B cell (primary cell): ENCODE results near the gene IPO4. TPM values are rescaled to one million over a fixed set of nuclear protein-coding genes. Genes with fewer than 3 reads are reported as not detected.

Experiments used
- ATAC-seq: fragments of 200-7000 bp; cut with Tn5 transposase; one replicate; pipeline ENCODE4 v1.10.0; 2021; ENCODE audit warnings: low read depth, mild to moderate bottlenecking, moderate number of reproducible peaks, moderate library complexity
- CTCF ChIA-PET: fragments of 350-600 bp; sonication (Branson Sonifier 250); formaldehyde crosslinking; loops from one replicate; lab custom pipeline; 2021; ENCODE audit warnings: antibody characterized with exemption, inconsistent platforms; lab: Charles Lee
- POLR2A ChIA-PET: fragments of 350-600 bp; sonication (Branson Sonifier 250); formaldehyde crosslinking; loops from one replicate; lab custom pipeline; 2021; ENCODE audit warnings: antibody characterized with exemption; lab: Charles Lee
- DNase-seq: peaks from one replicate; pipeline ENCODE4 v3.0.0; 2013
- H2AFZ ChIP-seq: 2 replicates; pipeline ENCODE4 v1.6.1; 2012; ENCODE audit warnings: mild to moderate bottlenecking, low read depth, low read length; ENCODE audit not compliant: insufficient read depth, poor library complexity, severe bottlenecking
- H3K27ac ChIP-seq, 2 donors: 1 replicate in 1 of 2; 2 replicates in 1 of 2; pipeline ENCODE4 v1.5.1; 2012 to 2013; ENCODE audit warnings: low read length in 2 of 2, mild to moderate bottlenecking in 2 of 2, moderate library complexity in 1 of 2
- H3K27me3 ChIP-seq, 4 experiments: fragments of 200-600 bp in 1 of 4; sonication (generic) in 1 of 4; replicated peaks in 1 of 4; 1 replicate in 2 of 4; 2 replicates in 2 of 4; pipeline versions ENCODE4 v1.6.1 to v1.7.0; 2013 to 2016; ENCODE audit warnings: low read length in 3 of 4, mild to moderate bottlenecking in 2 of 4, mixed read lengths in 1 of 4, moderate library complexity in 1 of 4; ENCODE audit not compliant: insufficient read depth in 4 of 4, control insufficient read depth in 3 of 4; ENCODE audit errors: control extremely low read depth in 1 of 4
- H3K36me3 ChIP-seq, 2 experiments: replicated peaks in 1 of 2; 1 replicate in 1 of 2; 2 replicates in 1 of 2; pipeline versions ENCODE4 v1.6.1 to v1.7.1; 2013; ENCODE audit warnings: low read length in 1 of 2; ENCODE audit not compliant: insufficient read depth in 2 of 2, control insufficient read depth in 1 of 2; ENCODE audit errors: control extremely low read depth in 1 of 2, extremely low read depth in 1 of 2
- H3K4me1 ChIP-seq, 2 donors: fragments of 200-600 bp in 1 of 2; sonication (generic) in 1 of 2; 1 replicate in 1 of 2; 2 replicates in 1 of 2; pipeline versions ENCODE4 v1.5.1 to v1.6.1; 2013 to 2017; ENCODE audit warnings: low read length in 2 of 2; ENCODE audit not compliant: control insufficient read depth in 2 of 2, insufficient read depth in 2 of 2
- H3K4me2 ChIP-seq: replicated peaks from 2 replicates; pipeline ENCODE3; 2012; ENCODE audit warnings: mild to moderate bottlenecking, low read depth, low read length; ENCODE audit not compliant: poor library complexity, severe bottlenecking
- H3K4me3 ChIP-seq, 5 experiments: fragments of 200-600 bp in 1 of 5; sonication (generic) in 1 of 5; 1 replicate in 3 of 5; 2 replicates in 2 of 5; pipeline versions ENCODE4 v1.5.1 to v1.7.0; 2011 to 2016; ENCODE audit warnings: low read length in 4 of 5, mild to moderate bottlenecking in 4 of 5, low read depth in 2 of 5, control low read depth in 1 of 5, moderate library complexity in 1 of 5; ENCODE audit not compliant: insufficient read depth in 1 of 5; ENCODE audit errors: control extremely low read depth in 1 of 5, extremely low read depth in 1 of 5
- H3K79me2 ChIP-seq: fragments of 200-600 bp; sonication (generic); one replicate; pipeline ENCODE4 v1.6.0; 2016; ENCODE audit warnings: low read length; ENCODE audit not compliant: control insufficient read depth, insufficient read depth
- H3K9ac ChIP-seq: fragments of 200-600 bp; sonication (generic); 2 replicates; pipeline ENCODE4 v1.6.1; 2017; ENCODE audit warnings: mild to moderate bottlenecking, low read length, moderate library complexity
- H3K9me3 ChIP-seq, 3 donors: one replicate each; pipeline versions ENCODE4 v1.6.1 to v1.7.1; 2013; ENCODE audit warnings: low read length in 2 of 3; ENCODE audit not compliant: control insufficient read depth in 2 of 3, insufficient read depth in 1 of 3; ENCODE audit errors: control extremely low read depth in 1 of 3
- H4K20me1 ChIP-seq: 2 replicates; pipeline ENCODE4 v1.6.0; 2012; ENCODE audit warnings: mild to moderate bottlenecking, low read length; ENCODE audit not compliant: insufficient read depth, control insufficient read depth, poor library complexity, severe bottlenecking
- H3K27ac Mint-ChIP-seq: one replicate; pipeline ENCODE4 v1.8.0; 2021; ENCODE audit warnings: mixed read lengths
- H3K27me3 Mint-ChIP-seq: one replicate; pipeline ENCODE4 v1.8.0; 2021; ENCODE audit warnings: mixed read lengths
- H3K4me1 Mint-ChIP-seq: one replicate; pipeline ENCODE4 v1.8.0; 2021; ENCODE audit warnings: mixed read lengths
- H3K4me3 Mint-ChIP-seq: one replicate; pipeline ENCODE4 v1.8.0; 2021; ENCODE audit warnings: mixed read lengths
- H3K9me3 Mint-ChIP-seq: one replicate; pipeline ENCODE4 v1.8.0; 2022; ENCODE audit warnings: mixed read lengths; ENCODE audit not compliant: insufficient read depth
- EZH2 ChIP-seq: IDR thresholded peaks from 2 replicates; pipeline ENCODE4 v1.6.1; 2012; ENCODE audit warnings: borderline replicate concordance, low read depth, mild to moderate bottlenecking, moderate library complexity, low read length; ENCODE audit not compliant: insufficient read depth, poor library complexity, severe bottlenecking
- WGBS: methylation state at CpG from one replicate; pipeline ENCODE4 v1.1.5; 2013; ENCODE audit warnings: missing lambda C conversion rate; ENCODE audit not compliant: insufficient coverage; 5-methylcytosine and 5-hydroxymethylcytosine counted together
- intact Hi-C: fragments of 100-400 bp; cut with micrococcal nuclease; formaldehyde crosslinking; loops from one replicate; pipeline ENCODE4 v1.10.0; 2022
- polyA plus RNA-seq: library from polyadenylated mRNA; depleted of rRNA; stranded (reverse); fragments of >200 nt; gene quantifications from 2 replicates; pipeline ENCODE4 v1.2.3, GENCODE V29; 2012
- total RNA-seq, 2 donors: library from RNA; stranded (reverse); fragments of 120-200 nt in 1 of 2; gene quantifications; 1 replicate in 1 of 2; 2 replicates in 1 of 2; pipeline versions ENCODE4 v1.2.3 to v1.2.4, GENCODE V29; 2013 to 2022
- TF ChIP-seq, protein P1 (sequence below): fragments of 200-600 bp; IDR thresholded peaks from one replicate; pipeline ENCODE4 v1.8.0; 2022; ENCODE audit warnings: antibody characterized with exemption, mild to moderate bottlenecking

Gene IPO4
- total and polyA plus RNA-seq, 2 donors (not counting 1 experiment from before 2014, with no cell fraction given): 28.3 to 35.0 TPM

DNA sequence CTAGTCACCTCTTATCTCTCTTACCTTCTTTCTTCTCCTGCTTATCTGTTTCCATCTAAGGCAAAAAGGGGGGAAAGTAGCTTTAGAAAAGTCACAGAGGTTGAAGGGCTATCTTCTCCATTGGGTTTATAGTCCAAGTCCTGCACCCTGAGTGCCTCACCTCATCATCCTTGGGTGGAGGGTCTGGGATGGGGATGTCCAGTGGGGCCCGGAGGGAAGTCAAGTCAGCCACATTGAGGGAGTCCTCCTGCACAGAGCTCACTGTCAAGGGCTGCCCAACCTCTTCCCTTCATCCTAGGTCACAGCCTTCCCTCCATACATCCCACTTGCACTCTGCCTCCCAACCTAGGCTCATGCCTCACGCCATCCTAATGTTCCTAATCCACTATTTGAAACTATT, 43.4 kb downstream of the IPO4 start:
- H3K4me1 ChIP-seq: peaks cover 30 to 48% of the 10 kb centered on the region in 2 donors
- DNase-seq (no peak), ATAC-seq (no peak)
- ChIA-PET CTCF (interaction anchor here (1.1 to 6.2 kb wide), 7 partner anchors 10 to 39 kb away, joined by 3 to 62 read pairs (median 7); partner anchors contain the start of genes DCAF11, IRF9 and NRL), POLR2A (interaction anchor here (2.2 to 4.1 kb wide), 2 partner anchors 9 to 15 kb away, joined by 17 to 43 read pairs; partner anchors contain the start of genes IRF9 and PSME1)
- intact Hi-C loops: loop anchor here (5.0 to 10.0 kb wide), 3 partner anchors 130 to 1050 kb away; partner anchors contain the start of genes ACIN1, C14orf119, PPP1R3E and RABGGTA
- no peak overlapping the region for H2AFZ ChIP-seq
- peak overlapping the region; percentile 83 for H3K9ac ChIP-seq
- Mint-ChIP-seq H3K9me3 (no peaks in the 10 kb centered on the region), H3K27ac (peak overlapping the region; percentile 95), H3K4me3 (peak overlapping the region; percentile 95), H3K4me1 (peaks cover 62% of the 10 kb centered on the region), H3K27me3 (no peaks in the 10 kb centered on the region)
- peaks cover 0 to 39% of the 10 kb centered on the region in 2 experiments for H3K36me3 ChIP-seq
- no peaks in the 10 kb centered on the region for H3K27me3 ChIP-seq
- H3K27ac ChIP-seq: peak overlapping the region in 1 of 2 donors; percentile 90
- H3K4me3 ChIP-seq: peak overlapping the region in 1 of 5 experiments; percentile 92
- H3K9me3 ChIP-seq: no peaks in the 10 kb centered on the region
- WGBS: 80% methylated on average over 1 of the region's 2 CpGs
- peaks cover 74% of the 10 kb centered on the region for H3K79me2 ChIP-seq
- peak overlapping the region; percentile 90 for H3K4me2 ChIP-seq
- TF ChIP-seq EZH2: no peak
- peaks cover 35% of the 10 kb centered on the region for H4K20me1 ChIP-seq

- Mint-ChIP-seq H3K27me3 (no peaks in the 10 kb centered on the region), H3K27ac (no peak overlapping the region), H3K9me3 (no peaks in the 10 kb centered on the region), H3K4me1 (peaks cover 64% of the 10 kb centered on the region), H3K4me3 (peak overlapping the region; percentile 41)
- H2AFZ ChIP-seq: no peak overlapping the region
- no peak overlapping the region for H3K9ac ChIP-seq
- TF ChIP-seq, protein P1, sequence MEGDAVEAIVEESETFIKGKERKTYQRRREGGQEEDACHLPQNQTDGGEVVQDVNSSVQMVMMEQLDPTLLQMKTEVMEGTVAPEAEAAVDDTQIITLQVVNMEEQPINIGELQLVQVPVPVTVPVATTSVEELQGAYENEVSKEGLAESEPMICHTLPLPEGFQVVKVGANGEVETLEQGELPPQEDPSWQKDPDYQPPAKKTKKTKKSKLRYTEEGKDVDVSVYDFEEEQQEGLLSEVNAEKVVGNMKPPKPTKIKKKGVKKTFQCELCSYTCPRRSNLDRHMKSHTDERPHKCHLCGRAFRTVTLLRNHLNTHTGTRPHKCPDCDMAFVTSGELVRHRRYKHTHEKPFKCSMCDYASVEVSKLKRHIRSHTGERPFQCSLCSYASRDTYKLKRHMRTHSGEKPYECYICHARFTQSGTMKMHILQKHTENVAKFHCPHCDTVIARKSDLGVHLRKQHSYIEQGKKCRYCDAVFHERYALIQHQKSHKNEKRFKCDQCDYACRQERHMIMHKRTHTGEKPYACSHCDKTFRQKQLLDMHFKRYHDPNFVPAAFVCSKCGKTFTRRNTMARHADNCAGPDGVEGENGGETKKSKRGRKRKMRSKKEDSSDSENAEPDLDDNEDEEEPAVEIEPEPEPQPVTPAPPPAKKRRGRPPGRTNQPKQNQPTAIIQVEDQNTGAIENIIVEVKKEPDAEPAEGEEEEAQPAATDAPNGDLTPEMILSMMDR: no peak
- no peak for TF ChIP-seq EZH2
- peak overlapping the region in 1 of 2 donors; percentile 13 for H3K27ac ChIP-seq
- no peaks in the 10 kb centered on the region for H3K9me3 ChIP-seq
- intact Hi-C loops: loop anchor here (5.0 to 10.0 kb wide), 3 partner anchors 130 to 1050 kb away; partner anchors contain the start of genes ACIN1, C14orf119, NFATC4 and RABGGTA
- ChIA-PET POLR2A (no interaction called here), CTCF (interaction anchor here (1.4 to 6.2 kb wide), 3 partner anchors 16 to 34 kb away, joined by 6 to 62 read pairs (median 8); partner anchors contain the start of genes DCAF11, IRF9 and NRL)
- DNase-seq: no peak
- H3K4me1 ChIP-seq: peaks cover 30 to 48% of the 10 kb centered on the region in 2 donors
- no peaks in the 10 kb centered on the region for H3K27me3 ChIP-seq
- peaks cover 69% of the 10 kb centered on the region for H3K79me2 ChIP-seq
- ATAC-seq: no peak
- WGBS: no CpG with 5 or more reads among the region's 1 CpG
- H4K20me1 ChIP-seq: peaks cover 28% of the 10 kb centered on the region
- H3K36me3 ChIP-seq: peaks cover 0 to 36% of the 10 kb centered on the region in 2 experiments
- no peak overlapping the region for H3K4me3 ChIP-seq
- no peak overlapping the region for H3K4me2 ChIP-seq
Observed at GRCh38 chr14:24144451-24144850, 44.2 kb downstream of the IPO4 start.
